Hepatocyte (in vitro differentiated cells): ENCODE results near the gene NPHP4. TPM values are rescaled to one million over a fixed set of nuclear protein-coding genes. Genes with fewer than 3 reads are reported as not detected.

Source experiments
- DNase-seq: peaks from one replicate; pipeline ENCODE4 v3.0.0-alpha.2; 2016; ENCODE audit warnings: low spot score
- H2AFZ ChIP-seq: fragments of 200-600 bp; sonication (generic); 2 replicates; pipeline ENCODE4 v1.6.0; 2016; ENCODE audit warnings: antibody characterized with exemption, mild to moderate bottlenecking
- H3K27ac ChIP-seq: fragments of 200-600 bp; sonication (generic); 2 replicates; pipeline ENCODE4 v1.5.1; 2016; ENCODE audit warnings: mild to moderate bottlenecking
- H3K27me3 ChIP-seq: fragments of 200-600 bp; sonication (generic); 2 replicates; pipeline ENCODE4 v1.6.1; 2016
- H3K36me3 ChIP-seq: fragments of 200-600 bp; sonication (generic); replicated peaks from 2 replicates; pipeline ENCODE4 v1.5.1; 2016; ENCODE audit warnings: low read depth; ENCODE audit not compliant: insufficient read depth
- H3K4me1 ChIP-seq: fragments of 200-600 bp; sonication (generic); 2 replicates; pipeline ENCODE4 v1.5.1; 2016; ENCODE audit warnings: mild to moderate bottlenecking, moderate library complexity; ENCODE audit not compliant: insufficient read depth
- H3K4me2 ChIP-seq: fragments of 200-600 bp; sonication (generic); 2 replicates; pipeline ENCODE4 v1.6.0; 2016
- H3K4me3 ChIP-seq: fragments of 200-600 bp; sonication (generic); 2 replicates; pipeline ENCODE4 v1.5.1; 2016; ENCODE audit warnings: mild to moderate bottlenecking
- H3K79me2 ChIP-seq: fragments of 200-600 bp; sonication (generic); 2 replicates; pipeline ENCODE4 v1.6.0; 2017; ENCODE audit warnings: mild to moderate bottlenecking
- H3K9me2 ChIP-seq: fragments of 200-600 bp; sonication (generic); replicated peaks from 2 replicates; pipeline ENCODE4 v1.6.0; 2017; ENCODE audit warnings: mild to moderate bottlenecking; ENCODE audit not compliant: insufficient read depth
- H3K9me3 ChIP-seq: fragments of 200-600 bp; sonication (generic); 2 replicates; pipeline ENCODE4 v1.5.1; 2016; ENCODE audit warnings: low read depth, mild to moderate bottlenecking
- H4K20me1 ChIP-seq: fragments of 200-600 bp; sonication (generic); 2 replicates; pipeline ENCODE4 v1.6.0; 2016; ENCODE audit warnings: mild to moderate bottlenecking; ENCODE audit not compliant: insufficient read depth, poor library complexity, severe bottlenecking
- CTCF ChIP-seq: fragments of 200-600 bp; sonication (generic); IDR thresholded peaks from 2 replicates; pipeline ENCODE4 v1.5.1; 2016; ENCODE audit warnings: antibody characterized with exemption, mild to moderate bottlenecking; ENCODE audit not compliant: poor library complexity
- EZH2 ChIP-seq: fragments of 200-600 bp; sonication (generic); IDR thresholded peaks from 2 replicates; pipeline ENCODE4 v1.6.1; 2016; ENCODE audit warnings: antibody characterized with exemption, mild to moderate bottlenecking, borderline replicate concordance
- EZH2phosphoT487 ChIP-seq: fragments of 200-600 bp; sonication (generic); IDR thresholded peaks from one replicate; pipeline ENCODE4 v1.6.1; 2018; ENCODE audit warnings: antibody characterized with exemption, mild to moderate bottlenecking, low read depth, moderate library complexity; ENCODE audit not compliant: unreplicated experiment, severe bottlenecking
- WGBS: methylation state at CpG from one replicate; pipeline ENCODE4 v1.1.6; 2016; ENCODE audit warnings: low lambda C conversion rate; ENCODE audit errors: missing lambda C conversion rate; 5-methylcytosine and 5-hydroxymethylcytosine counted together
- polyA plus RNA-seq: library from polyadenylated mRNA; unstranded; fragments of >200 nt; fragmentation: Nextera tagmentation; extraction: Ambion mirVana; gene quantifications from 2 replicates; pipeline ENCODE4 v1.2.1, GENCODE V29; 2016
- total RNA-seq: library from RNA; depleted of rRNA; stranded (reverse); fragments of >200 nt; gene quantifications from 2 replicates; pipeline ENCODE4 v1.2.3, GENCODE V29; 2014

Gene NPHP4
- total and polyA plus RNA-seq, 2 experiments from 2014 or later: 5.6 to 6.0 TPM

DNA sequence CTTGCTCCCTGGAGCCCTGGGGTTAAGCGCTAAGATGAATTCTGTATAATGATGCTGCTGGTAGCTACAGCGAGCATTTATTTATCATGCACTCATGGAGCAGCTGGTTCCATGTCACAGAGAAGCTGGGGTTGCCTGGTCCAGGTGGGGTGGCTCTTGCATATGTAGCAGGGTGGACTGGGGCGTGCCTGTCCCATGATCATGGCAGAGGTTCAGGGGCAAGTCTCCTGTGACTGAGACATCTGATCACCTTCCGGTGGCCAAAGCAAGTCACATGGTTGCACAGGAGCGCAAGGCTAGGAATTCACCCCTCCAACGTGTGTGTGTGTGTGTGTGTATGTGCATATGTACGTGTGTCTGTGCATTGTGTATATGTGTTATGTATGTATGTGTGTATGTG, 37.9 kb upstream of the NPHP4 start:
- no peaks in the 10 kb centered on the region for H3K79me2 ChIP-seq
- DNase-seq: no peak
- 93% methylated on average over 7 of the region's 7 CpGs for WGBS
- no peak overlapping the region for H3K4me2 ChIP-seq
- TF ChIP-seq EZH2 (no peak), CTCF (no peak), EZH2phosphoT487 (no peak)
- H3K27me3 ChIP-seq: no peaks in the 10 kb centered on the region
- no peak overlapping the region for H3K4me3 ChIP-seq
- no peaks in the 10 kb centered on the region for H3K9me3 ChIP-seq
- no peaks in the 10 kb centered on the region for H3K4me1 ChIP-seq
- H2AFZ ChIP-seq: no peak overlapping the region
- H3K9me2 ChIP-seq: no peaks in the 10 kb centered on the region
- H3K27ac ChIP-seq: no peak overlapping the region
- H4K20me1 ChIP-seq: no peaks in the 10 kb centered on the region
- no peaks in the 10 kb centered on the region for H3K36me3 ChIP-seq

- no peaks in the 10 kb centered on the region for H3K4me1 ChIP-seq
- no peaks in the 10 kb centered on the region for H3K9me2 ChIP-seq
- no peak for DNase-seq
- no peaks in the 10 kb centered on the region for H4K20me1 ChIP-seq
- no peaks in the 10 kb centered on the region for H3K79me2 ChIP-seq
- H2AFZ ChIP-seq: no peak overlapping the region
- H3K4me3 ChIP-seq: no peak overlapping the region
- H3K4me2 ChIP-seq: no peak overlapping the region
- TF ChIP-seq EZH2phosphoT487: no peak
- TF ChIP-seq CTCF: no peak
- no peak for TF ChIP-seq EZH2
- H3K36me3 ChIP-seq: no peaks in the 10 kb centered on the region
- WGBS: 97% methylated on average over 5 of the region's 5 CpGs
- no peaks in the 10 kb centered on the region for H3K9me3 ChIP-seq
- H3K27ac ChIP-seq: no peak overlapping the region
- no peaks in the 10 kb centered on the region for H3K27me3 ChIP-seq
These were observed 37.1 kb upstream of the NPHP4 start for GRCh38 chr1:6029351-6029750.

GRCh38 chr1:6028042-6028850, 36.0 kb upstream of the NPHP4 start:
- H3K79me2 ChIP-seq: no peaks in the 10 kb centered on the region
- H3K36me3 ChIP-seq: no peaks in the 10 kb centered on the region
- no peaks in the 10 kb centered on the region for H3K4me1 ChIP-seq
- TF ChIP-seq EZH2phosphoT487: no peak
- no peak for TF ChIP-seq CTCF
- no peak for TF ChIP-seq EZH2
- no peak overlapping the region for H3K4me3 ChIP-seq
- no peaks in the 10 kb centered on the region for H4K20me1 ChIP-seq
- DNase-seq: no peak
- H3K9me3 ChIP-seq: no peaks in the 10 kb centered on the region
- H3K27me3 ChIP-seq: no peaks in the 10 kb centered on the region
- H3K4me2 ChIP-seq: no peak overlapping the region
- H3K27ac ChIP-seq: no peak overlapping the region
- WGBS: 90% methylated on average over 19 of the region's 19 CpGs
- H2AFZ ChIP-seq: no peak overlapping the region
- no peaks in the 10 kb centered on the region for H3K9me2 ChIP-seq
